ENCODE measurements around the gene DLGAP4. TPM values are rescaled to one million over a fixed set of nuclear protein-coding genes. Genes with fewer than 3 reads are reported as not detected.

DLGAP4 gene
- total RNA-seq, 1 donor from 2014 or later, result 172 TPM

GRCh38 chr20:36330091-36330490 is 24.0 kb downstream of the DLGAP4 start:
- Mint-ChIP-seq H3K9me3 (ENCODE audit: unreplicated experiment) (no peaks in the 10 kb centered on the region), H3K4me3 (ENCODE audit: unreplicated experiment) (no peak overlapping the region), H3K27ac (ENCODE audit: unreplicated experiment) (no peak overlapping the region), H3K27me3 (ENCODE audit: unreplicated experiment) (peaks cover 9% of the 10 kb centered on the region), H3K36me3 (ENCODE audit: low read depth, unreplicated experiment) (no peaks in the 10 kb centered on the region), H3K4me1 (ENCODE audit: unreplicated experiment) (peaks cover 7% of the 10 kb centered on the region)
- no peak for TF ChIP-seq CTCF (IDR thresholded peaks at IDR 0.05; ENCODE audit: unreplicated experiment)
- DNase-seq (ENCODE audit: low spot score), result no peak

GRCh38 chr20:36331209-36331608 is 25.1 kb downstream of the DLGAP4 start:
- Mint-ChIP-seq H3K4me1 (ENCODE audit: unreplicated experiment) (peaks cover 10% of the 10 kb centered on the region), H3K36me3 (ENCODE audit: low read depth, unreplicated experiment) (no peaks in the 10 kb centered on the region), H3K9me3 (ENCODE audit: unreplicated experiment) (no peaks in the 10 kb centered on the region), H3K27ac (ENCODE audit: unreplicated experiment) (no peak overlapping the region), H3K4me3 (ENCODE audit: unreplicated experiment) (no peak overlapping the region), H3K27me3 (ENCODE audit: unreplicated experiment) (peaks cover 9% of the 10 kb centered on the region)
- DNase-seq (ENCODE audit: low spot score), result no peak
- TF ChIP-seq CTCF (IDR thresholded peaks at IDR 0.05; ENCODE audit: unreplicated experiment), result no peak

- no peak for TF ChIP-seq CTCF (IDR thresholded peaks at IDR 0.05; ENCODE audit: unreplicated experiment)
- Mint-ChIP-seq H3K27ac (ENCODE audit: unreplicated experiment) (no peak overlapping the region), H3K9me3 (ENCODE audit: unreplicated experiment) (no peaks in the 10 kb centered on the region), H3K4me1 (ENCODE audit: unreplicated experiment) (peaks cover 20% of the 10 kb centered on the region), H3K36me3 (ENCODE audit: low read depth, unreplicated experiment) (no peaks in the 10 kb centered on the region), H3K27me3 (ENCODE audit: unreplicated experiment) (peaks cover 12% of the 10 kb centered on the region), H3K4me3 (ENCODE audit: unreplicated experiment) (no peak overlapping the region)
- DNase-seq (ENCODE audit: low spot score), result no peak
These were observed 27.7 kb downstream of the DLGAP4 start for GRCh38 chr20:36333841-36334240.

- H3K36me3 Mint-ChIP-seq (ENCODE audit: low read depth, unreplicated experiment), result no peaks in the 10 kb centered on the region
- no peak overlapping the region for H3K4me3 Mint-ChIP-seq (ENCODE audit: unreplicated experiment)
- peaks cover 12% of the 10 kb centered on the region for H3K27me3 Mint-ChIP-seq (ENCODE audit: unreplicated experiment)
- no peak for DNase-seq (ENCODE audit: low spot score)
- no peaks in the 10 kb centered on the region for H3K9me3 Mint-ChIP-seq (ENCODE audit: unreplicated experiment)
- no peak overlapping the region for H3K27ac Mint-ChIP-seq (ENCODE audit: unreplicated experiment)
- H3K4me1 Mint-ChIP-seq (ENCODE audit: unreplicated experiment), result peaks cover 21% of the 10 kb centered on the region
- no peak for TF ChIP-seq CTCF (IDR thresholded peaks at IDR 0.05; ENCODE audit: unreplicated experiment)
These were observed 28.4 kb downstream of the DLGAP4 start for GRCh38 chr20:36334281-36335205.

GRCh38 chr20:36335206-36335870 is 29.2 kb downstream of the DLGAP4 start:
- no peaks in the 10 kb centered on the region for H3K9me3 Mint-ChIP-seq (ENCODE audit: unreplicated experiment)
- no peaks in the 10 kb centered on the region for H3K36me3 Mint-ChIP-seq (ENCODE audit: low read depth, unreplicated experiment)
- H3K27me3 Mint-ChIP-seq (ENCODE audit: unreplicated experiment), result peaks cover 12% of the 10 kb centered on the region
- no peak for DNase-seq (ENCODE audit: low spot score)
- peaks cover 22% of the 10 kb centered on the region for H3K4me1 Mint-ChIP-seq (ENCODE audit: unreplicated experiment)
- H3K4me3 Mint-ChIP-seq (ENCODE audit: unreplicated experiment), result no peak overlapping the region
- TF ChIP-seq CTCF (IDR thresholded peaks at IDR 0.05; ENCODE audit: unreplicated experiment), result no peak
- H3K27ac Mint-ChIP-seq (ENCODE audit: unreplicated experiment), result no peak overlapping the region

All from endothelial cell (in vitro differentiated cells).